RWPE1 (cell line): Measurements from ENCODE around the gene SCPEP1.

Source experiments
- CTCF ChIA-PET: fragments of 350-600 bp; sonication (Branson Sonifier 250); formaldehyde crosslinking; extraction: SDS; loops from one replicate; lab custom pipeline; 2021; lab: Yijun Ruan, JAX
- POLR2A ChIA-PET: fragments of 400-600 bp; formaldehyde crosslinking; extraction: SDS; loops from one replicate; lab custom pipeline; 2020; ENCODE audit warnings: antibody characterized with exemption; ENCODE audit not compliant: low non-redundant PET; lab: Yijun Ruan, JAX
- DNase-seq: peaks from one replicate; pipeline ENCODE4 v3.0.0; 2012; ENCODE audit warnings: low spot score
- H3K27ac ChIP-seq: fragments of 450-650 bp; 2 replicates; pipeline ENCODE4 v1.5.1; 2017
- CTCF ChIP-seq: fragments of 450-650 bp; conservative IDR thresholded peaks from 2 replicates; pipeline ENCODE4 v1.5.1; 2017; ENCODE audit warnings: low read depth, mild to moderate bottlenecking

The SCPEP1 gene

GRCh38 chr17:56994009-56994792, 16.3 kb downstream of the SCPEP1 start:
- peak; percentile 34 for DNase-seq
- H3K27ac ChIP-seq, result no peak overlapping the region
- TF ChIP-seq CTCF, result no peak
- POLR2A ChIA-PET, result no interaction called here
- CTCF ChIA-PET, result interaction anchor here (0.6 kb wide), 2 partner anchors 12 to 117 kb away, joined by 3 to 4 read pairs; no protein-coding TSS in a partner anchor

GRCh38 chr17:56995766-56996165, 17.8 kb downstream of the SCPEP1 start:
- POLR2A ChIA-PET, result no interaction called here
- no peak for TF ChIP-seq CTCF
- CTCF ChIA-PET, result interaction anchor here (1.0 kb wide), 1 partner anchor 12 kb away, joined by 3 read pairs; no protein-coding TSS in a partner anchor
- no peak overlapping the region for H3K27ac ChIP-seq
- no peak for DNase-seq

- ChIA-PET CTCF (interaction anchor here (0.6 kb wide), 1 partner anchor 55 kb away, joined by 5 read pairs; no protein-coding TSS in a partner anchor), POLR2A (no interaction called here)
- DNase-seq, result no peak
- H3K27ac ChIP-seq, result no peak overlapping the region
- TF ChIP-seq CTCF, result no peak
These were observed 19.4 kb downstream of the SCPEP1 start for GRCh38 chr17:56997313-56997712.

GRCh38 chr17:57001541-57001940, 23.6 kb downstream of the SCPEP1 start:
- POLR2A ChIA-PET, result no interaction called here
- H3K27ac ChIP-seq, result no peak overlapping the region
- DNase-seq, result no peak
- no peak for TF ChIP-seq CTCF
- CTCF ChIA-PET, result no interaction called here

GRCh38 chr17:57002904-57003303, 25.0 kb downstream of the SCPEP1 start:
- ChIA-PET CTCF (interaction anchor here (0.6 to 0.7 kb wide), 2 partner anchors 42 to 134 kb away, joined by 3 to 10 read pairs; partner anchors contain the start of gene COIL), POLR2A (no interaction called here)
- no peak for TF ChIP-seq CTCF
- DNase-seq, result no peak
- no peak overlapping the region for H3K27ac ChIP-seq

- DNase-seq, result no peak
- CTCF ChIA-PET, result interaction anchor here (0.6 kb wide), 2 partner anchors 63 to 133 kb away, joined by 8 to 9 read pairs; no protein-coding TSS in a partner anchor
- TF ChIP-seq CTCF, result peak; percentile 18; the same call in 1 of the 2 replicates
- POLR2A ChIA-PET, result no interaction called here
- H3K27ac ChIP-seq, result no peak overlapping the region
These were observed 27.1 kb downstream of the SCPEP1 start for GRCh38 chr17:57004944-57005579.
